H1 (cell line): Measurements from ENCODE around the gene ITPR3. TPM values are rescaled to one million over a fixed set of nuclear protein-coding genes. Genes with fewer than 3 reads are reported as not detected.

Source experiments
- ASH2L ChIP-seq: fragments of 200-600, 300-600 bp; sonication (generic); IDR thresholded peaks from one replicate; pipeline ENCODE4 v1.7.1; 2017; ENCODE audit warnings: low read length
- CHD1 ChIP-seq: IDR thresholded peaks from 2 replicates; pipeline ENCODE4 v1.6.1; 2012; ENCODE audit warnings: low read depth, low read length, improper control_type of control experiment
- JUN ChIP-seq: IDR thresholded peaks from 2 replicates; pipeline ENCODE4 v1.6.1; 2011; ENCODE audit warnings: low read depth, mild to moderate bottlenecking, improper control_type of control experiment, low read length
- PHF8 ChIP-seq: fragments of 200-600 bp; sonication (generic); conservative IDR thresholded peaks from 2 replicates; pipeline ENCODE4 v1.7.1; 2012; ENCODE audit warnings: low read depth, mild to moderate bottlenecking, inconsistent platforms, low read length, moderate library complexity
- POLR2A ChIP-seq, 2 experiments: IDR thresholded peaks; 1 replicate in 1 of 2; 2 replicates in 1 of 2; pipeline ENCODE4 v1.6.1; 2011; ENCODE audit warnings: low read depth in 2 of 2, low read length in 2 of 2, mild to moderate bottlenecking in 2 of 2; ENCODE audit errors: control extremely low read depth in 1 of 2
- SIRT6 ChIP-seq: IDR thresholded peaks from one replicate; pipeline ENCODE4 v1.7.1; 2012; ENCODE audit warnings: low read length, inconsistent platforms
- TAF1 ChIP-seq: IDR thresholded peaks from 2 replicates; pipeline ENCODE4 v1.6.1; 2011; ENCODE audit warnings: mild to moderate bottlenecking, low read depth, low read length
- polyA plus RNA-seq, 7 experiments: library from polyadenylated mRNA; depleted of rRNA in 3 of 7; stranded (reverse) in 5 of 7; unstranded in 2 of 7; fragments of >200 nt in 5 of 7; fragments of 200-250 nt in 2 of 7; gene quantifications; 1 replicate in 5 of 7; 2 replicates in 1 of 7; 4 replicates in 1 of 7; pipeline versions ENCODE4 v1.2.1 to v1.2.3, GENCODE V29; 2011 to 2013; ENCODE audit warnings: missing spikeins in 2 of 7, mixed read lengths in 2 of 7
- total RNA-seq: library from RNA; stranded (reverse); fragmentation: NEBNext Ultra II Directional; extraction: Animal tissue kit (Norgen Biotek cat#: 25700); gene quantifications from 2 replicates; pipeline ENCODE4 v1.2.1, GENCODE V29; 2021
- TF ChIP-seq, protein P1 (sequence below): fragments of 300-600 bp; sonication (generic); IDR thresholded peaks from 2 replicates; pipeline ENCODE4 v1.7.1; 2012; ENCODE audit warnings: low read length, moderate library complexity, mild to moderate bottlenecking, inconsistent platforms; ENCODE audit not compliant: insufficient replicate concordance

ITPR3 gene
- total and polyA plus RNA-seq, 2 of the 8 experiments (the other 6 are each of a cell fraction or from before 2014, with no cell fraction given): 29.1 to 45.7 TPM

DNA sequence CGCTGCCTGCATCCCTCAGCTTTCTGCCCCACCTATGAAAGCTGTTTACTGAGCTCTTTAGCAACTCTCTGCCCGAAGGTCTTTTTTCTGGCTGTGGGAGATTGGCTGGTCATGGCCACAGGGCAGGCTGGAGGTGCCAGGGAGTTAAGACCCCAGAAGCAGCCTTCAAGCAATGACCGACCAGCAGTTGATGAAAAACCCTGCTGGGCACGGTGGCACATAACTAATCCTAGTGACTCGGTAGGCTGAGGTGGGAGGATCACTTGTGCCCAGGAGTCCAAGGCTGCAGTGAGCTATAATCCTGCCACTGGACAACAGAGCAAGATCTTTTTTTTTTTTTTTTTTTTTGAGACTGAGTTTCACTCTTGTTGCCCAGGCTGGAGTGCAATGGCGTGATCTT, 20.4 kb upstream of the ITPR3 start (continued):
- TF ChIP-seq, protein P1, sequence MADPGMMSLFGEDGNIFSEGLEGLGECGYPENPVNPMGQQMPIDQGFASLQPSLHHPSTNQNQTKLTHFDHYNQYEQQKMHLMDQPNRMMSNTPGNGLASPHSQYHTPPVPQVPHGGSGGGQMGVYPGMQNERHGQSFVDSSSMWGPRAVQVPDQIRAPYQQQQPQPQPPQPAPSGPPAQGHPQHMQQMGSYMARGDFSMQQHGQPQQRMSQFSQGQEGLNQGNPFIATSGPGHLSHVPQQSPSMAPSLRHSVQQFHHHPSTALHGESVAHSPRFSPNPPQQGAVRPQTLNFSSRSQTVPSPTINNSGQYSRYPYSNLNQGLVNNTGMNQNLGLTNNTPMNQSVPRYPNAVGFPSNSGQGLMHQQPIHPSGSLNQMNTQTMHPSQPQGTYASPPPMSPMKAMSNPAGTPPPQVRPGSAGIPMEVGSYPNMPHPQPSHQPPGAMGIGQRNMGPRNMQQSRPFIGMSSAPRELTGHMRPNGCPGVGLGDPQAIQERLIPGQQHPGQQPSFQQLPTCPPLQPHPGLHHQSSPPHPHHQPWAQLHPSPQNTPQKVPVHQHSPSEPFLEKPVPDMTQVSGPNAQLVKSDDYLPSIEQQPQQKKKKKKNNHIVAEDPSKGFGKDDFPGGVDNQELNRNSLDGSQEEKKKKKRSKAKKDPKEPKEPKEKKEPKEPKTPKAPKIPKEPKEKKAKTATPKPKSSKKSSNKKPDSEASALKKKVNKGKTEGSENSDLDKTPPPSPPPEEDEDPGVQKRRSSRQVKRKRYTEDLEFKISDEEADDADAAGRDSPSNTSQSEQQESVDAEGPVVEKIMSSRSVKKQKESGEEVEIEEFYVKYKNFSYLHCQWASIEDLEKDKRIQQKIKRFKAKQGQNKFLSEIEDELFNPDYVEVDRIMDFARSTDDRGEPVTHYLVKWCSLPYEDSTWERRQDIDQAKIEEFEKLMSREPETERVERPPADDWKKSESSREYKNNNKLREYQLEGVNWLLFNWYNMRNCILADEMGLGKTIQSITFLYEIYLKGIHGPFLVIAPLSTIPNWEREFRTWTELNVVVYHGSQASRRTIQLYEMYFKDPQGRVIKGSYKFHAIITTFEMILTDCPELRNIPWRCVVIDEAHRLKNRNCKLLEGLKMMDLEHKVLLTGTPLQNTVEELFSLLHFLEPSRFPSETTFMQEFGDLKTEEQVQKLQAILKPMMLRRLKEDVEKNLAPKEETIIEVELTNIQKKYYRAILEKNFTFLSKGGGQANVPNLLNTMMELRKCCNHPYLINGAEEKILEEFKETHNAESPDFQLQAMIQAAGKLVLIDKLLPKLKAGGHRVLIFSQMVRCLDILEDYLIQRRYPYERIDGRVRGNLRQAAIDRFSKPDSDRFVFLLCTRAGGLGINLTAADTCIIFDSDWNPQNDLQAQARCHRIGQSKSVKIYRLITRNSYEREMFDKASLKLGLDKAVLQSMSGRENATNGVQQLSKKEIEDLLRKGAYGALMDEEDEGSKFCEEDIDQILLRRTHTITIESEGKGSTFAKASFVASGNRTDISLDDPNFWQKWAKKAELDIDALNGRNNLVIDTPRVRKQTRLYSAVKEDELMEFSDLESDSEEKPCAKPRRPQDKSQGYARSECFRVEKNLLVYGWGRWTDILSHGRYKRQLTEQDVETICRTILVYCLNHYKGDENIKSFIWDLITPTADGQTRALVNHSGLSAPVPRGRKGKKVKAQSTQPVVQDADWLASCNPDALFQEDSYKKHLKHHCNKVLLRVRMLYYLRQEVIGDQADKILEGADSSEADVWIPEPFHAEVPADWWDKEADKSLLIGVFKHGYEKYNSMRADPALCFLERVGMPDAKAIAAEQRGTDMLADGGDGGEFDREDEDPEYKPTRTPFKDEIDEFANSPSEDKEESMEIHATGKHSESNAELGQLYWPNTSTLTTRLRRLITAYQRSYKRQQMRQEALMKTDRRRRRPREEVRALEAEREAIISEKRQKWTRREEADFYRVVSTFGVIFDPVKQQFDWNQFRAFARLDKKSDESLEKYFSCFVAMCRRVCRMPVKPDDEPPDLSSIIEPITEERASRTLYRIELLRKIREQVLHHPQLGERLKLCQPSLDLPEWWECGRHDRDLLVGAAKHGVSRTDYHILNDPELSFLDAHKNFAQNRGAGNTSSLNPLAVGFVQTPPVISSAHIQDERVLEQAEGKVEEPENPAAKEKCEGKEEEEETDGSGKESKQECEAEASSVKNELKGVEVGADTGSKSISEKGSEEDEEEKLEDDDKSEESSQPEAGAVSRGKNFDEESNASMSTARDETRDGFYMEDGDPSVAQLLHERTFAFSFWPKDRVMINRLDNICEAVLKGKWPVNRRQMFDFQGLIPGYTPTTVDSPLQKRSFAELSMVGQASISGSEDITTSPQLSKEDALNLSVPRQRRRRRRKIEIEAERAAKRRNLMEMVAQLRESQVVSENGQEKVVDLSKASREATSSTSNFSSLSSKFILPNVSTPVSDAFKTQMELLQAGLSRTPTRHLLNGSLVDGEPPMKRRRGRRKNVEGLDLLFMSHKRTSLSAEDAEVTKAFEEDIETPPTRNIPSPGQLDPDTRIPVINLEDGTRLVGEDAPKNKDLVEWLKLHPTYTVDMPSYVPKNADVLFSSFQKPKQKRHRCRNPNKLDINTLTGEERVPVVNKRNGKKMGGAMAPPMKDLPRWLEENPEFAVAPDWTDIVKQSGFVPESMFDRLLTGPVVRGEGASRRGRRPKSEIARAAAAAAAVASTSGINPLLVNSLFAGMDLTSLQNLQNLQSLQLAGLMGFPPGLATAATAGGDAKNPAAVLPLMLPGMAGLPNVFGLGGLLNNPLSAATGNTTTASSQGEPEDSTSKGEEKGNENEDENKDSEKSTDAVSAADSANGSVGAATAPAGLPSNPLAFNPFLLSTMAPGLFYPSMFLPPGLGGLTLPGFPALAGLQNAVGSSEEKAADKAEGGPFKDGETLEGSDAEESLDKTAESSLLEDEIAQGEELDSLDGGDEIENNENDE: no peak
- TF ChIP-seq POLR2A (IDR thresholded peaks at IDR 0.05; ENCODE audit: control extremely low read depth in 1 of 2, low read depth in 2 of 2, low read length in 2 of 2): no peak
- TF ChIP-seq PHF8: no peak
- TF ChIP-seq TAF1: no peak
- no peak for TF ChIP-seq JUN
- TF ChIP-seq CHD1: no peak
- TF ChIP-seq ASH2L: no peak
- TF ChIP-seq SIRT6: no peak
- TF ChIP-seq, all 59 proteins: peak for 0
